K562 (cell line): Measurements from ENCODE around the gene ALG12. TPM values are rescaled to one million over a fixed set of nuclear protein-coding genes. Genes with fewer than 3 reads are reported as not detected.
A peak's percentile ranks its signal among the peaks of the same experiment; 100 is the strongest.

Source experiments
- ATAC-seq: fragments of 200-7000 bp; cut with Tn5 transposase; 3 replicates; pipeline ENCODE4 v1.9.1; 2020; ENCODE audit warnings: moderate library complexity
- BruUV-seq: library from RNA; stranded (reverse); fragments of 400-500 nt; replicated peaks from 2 replicates; lab custom pipeline; 2021; lab: Mats Ljungman, UMichigan
- CTCF ChIA-PET: fragments of 300-600 bp; formaldehyde crosslinking; extraction: SDS; loops from one replicate; lab custom pipeline; 2021; ENCODE audit warnings: low intra/inter-chr PET ratio; lab: Yijun Ruan, JAX
- POLR2A ChIA-PET: fragments of 300-600, 350-650 bp; sonication (Branson Sonifier 250); formaldehyde crosslinking; extraction: SDS; loops from one replicate; lab custom pipeline; 2021; ENCODE audit warnings: antibody characterized with exemption, inconsistent platforms; lab: Yijun Ruan, JAX
- DNase-seq, 4 experiments: peaks; one replicate each; pipeline versions ENCODE4 v3.0.0 to v3.0.0-alpha.2; 2011 to 2018; ENCODE audit warnings: low spot score in 3 of 4, mixed read lengths in 3 of 4; ENCODE audit errors: extremely low read depth in 1 of 4
- FAIRE-seq: peaks from 2 replicates; lab custom pipeline; 2011; peaks lifted over from hg19 to GRCh38; lab: Jason Lieb, UNC
- H2AFZ ChIP-seq: 2 replicates; pipeline ENCODE4 v1.6.0; 2011; ENCODE audit warnings: low read depth, low read length, control low read depth, inconsistent platforms
- H3K27ac ChIP-seq: fragments of 200-600 bp; 3 replicates; pipeline ENCODE4 v1.8.0; 2011; ENCODE audit warnings: low read depth, mild to moderate bottlenecking, control low read depth, inconsistent platforms, low read length, moderate library complexity, mixed read lengths; ENCODE audit errors: extremely low read depth
- H3K27me3 ChIP-seq, 2 experiments: fragments of 300-600 bp in 1 of 2; 2 replicates in 1 of 2; 3 replicates in 1 of 2; pipeline versions ENCODE4 v1.6.0 to v1.8.0; 2011; ENCODE audit warnings: inconsistent platforms in 2 of 2, low read length in 2 of 2, mild to moderate bottlenecking in 1 of 2, mixed read lengths in 1 of 2, moderate library complexity in 1 of 2; ENCODE audit not compliant: control insufficient read depth in 2 of 2, insufficient read depth in 2 of 2
- H3K36me3 ChIP-seq: fragments of 300-600 bp; 3 replicates; pipeline ENCODE4 v1.8.0; 2011; ENCODE audit warnings: mild to moderate bottlenecking, low read length, inconsistent platforms; ENCODE audit not compliant: control insufficient read depth, insufficient read depth
- H3K4me1 ChIP-seq, 2 experiments: fragments of 200-600 bp in 1 of 2; replicated peaks in 1 of 2; 2 replicates in 1 of 2; 3 replicates in 1 of 2; pipeline versions ENCODE4 v1.5.1 to v1.8.0; 2011; ENCODE audit warnings: inconsistent platforms in 2 of 2, low read length in 2 of 2, mild to moderate bottlenecking in 1 of 2, mixed read lengths in 1 of 2, moderate library complexity in 1 of 2; ENCODE audit not compliant: control insufficient read depth in 2 of 2, insufficient read depth in 2 of 2
- H3K4me2 ChIP-seq: 2 replicates; pipeline ENCODE4 v1.6.1; 2011; ENCODE audit warnings: low read length, control low read depth, inconsistent platforms, mixed read lengths; ENCODE audit not compliant: insufficient read depth
- H3K4me3 ChIP-seq: fragments of 200-600 bp; sonication (generic), shearing (Covaris generic); 2 replicates; pipeline ENCODE4 v1.5.1; 2016; ENCODE audit warnings: control low read depth, inconsistent platforms
- H3K79me2 ChIP-seq: fragments of 200-600 bp; 3 replicates; pipeline ENCODE4 v1.8.0; 2011; ENCODE audit warnings: low read length, inconsistent platforms; ENCODE audit not compliant: control insufficient read depth, insufficient read depth
- H3K9ac ChIP-seq, 2 experiments: 2 replicates each; pipeline versions ENCODE4 v1.6.0 to v1.6.1; 2011; ENCODE audit warnings: low read depth in 2 of 2, low read length in 2 of 2, control low read depth in 1 of 2, inconsistent platforms in 1 of 2, mild to moderate bottlenecking in 1 of 2, mixed read lengths in 1 of 2; ENCODE audit not compliant: insufficient read depth in 1 of 2
- H3K9me1 ChIP-seq: one replicate; pipeline ENCODE4 v1.6.0; 2011; ENCODE audit warnings: inconsistent platforms, mild to moderate bottlenecking, low read length, moderate library complexity; ENCODE audit not compliant: control insufficient read depth, insufficient read depth
- H3K9me3 ChIP-seq: replicated peaks from 2 replicates; pipeline ENCODE4 v1.5.1; 2011; ENCODE audit warnings: low read depth, low read length, inconsistent platforms; ENCODE audit not compliant: control insufficient read depth, insufficient read depth
- H4K20me1 ChIP-seq: replicated peaks from 2 replicates; pipeline ENCODE4 v1.6.1; 2011; ENCODE audit warnings: low read length, inconsistent platforms, mixed read lengths; ENCODE audit not compliant: control insufficient read depth, insufficient read depth
- ARHGAP35 ChIP-seq: fragments of 450-650 bp; IDR thresholded peaks from 2 replicates; pipeline ENCODE4 v1.6.1; 2018; ENCODE audit not compliant: partially characterized antibody
- BRD4 ChIP-seq: fragments of 200-600 bp; sonication (generic); IDR thresholded peaks from 2 replicates; pipeline ENCODE4 v1.6.1; 2017; ENCODE audit warnings: inconsistent platforms
- ERF ChIP-seq: fragments of 450-650 bp; formaldehyde crosslinking; IDR thresholded peaks from 2 replicates; pipeline ENCODE4 v1.4.0; 2020; ENCODE audit warnings: mild to moderate bottlenecking, mixed read lengths
- ETV5 ChIP-seq: sonication (generic); formaldehyde crosslinking; IDR thresholded peaks from 2 replicates; pipeline ENCODE4 v1.4.0; 2020; ENCODE audit warnings: low read depth, mild to moderate bottlenecking, missing genetic modification reagents
- GATAD2B ChIP-seq: fragments of 450-650 bp; IDR thresholded peaks from 2 replicates; pipeline ENCODE4 v1.6.1; 2017; ENCODE audit warnings: mild to moderate bottlenecking, borderline replicate concordance
- HNRNPH1 ChIP-seq: fragments of 200-400 bp; formaldehyde crosslinking; optimal IDR thresholded peaks from 2 replicates; pipeline ENCODE3; 2017; ENCODE audit warnings: low read depth, mild to moderate bottlenecking, low read length, moderate library complexity
- JUNB ChIP-seq: fragments of 450-650 bp; formaldehyde crosslinking; conservative IDR thresholded peaks from 2 replicates; pipeline ENCODE4 v1.4.0; 2020; ENCODE audit warnings: mild to moderate bottlenecking
- NFATC3 ChIP-seq: fragments of 450-650 bp; IDR thresholded peaks from 2 replicates; pipeline ENCODE4 v1.6.1; 2017; ENCODE audit warnings: mild to moderate bottlenecking
- NR2C2 ChIP-seq, 2 experiments: fragments of 200-800 bp in 1 of 2; sonication (Bioruptor generic) in 1 of 2; sonication (generic) in 1 of 2; formaldehyde crosslinking in 1 of 2; IDR thresholded peaks; 2 replicates each; pipeline versions ENCODE4 v1.6.1 to v1.8.0; 2016 to 2022; ENCODE audit warnings: mild to moderate bottlenecking in 1 of 2, missing compliant biosample characterization in 1 of 2, missing genetic modification characterization in 1 of 2, missing genetic modification reagents in 1 of 2
- WGBS: fragments of 100-300 bp; shearing (Covaris generic); methylation state at CpG from one replicate; pipeline ENCODE4 v1.1.6; 2016; ENCODE audit warnings: low coverage, mixed read lengths; ENCODE audit not compliant: insufficient coverage; ENCODE audit errors: missing lambda C conversion rate; 5-methylcytosine and 5-hydroxymethylcytosine counted together
- in situ Hi-C: fragments of 300-500 bp; cut with MboI; formaldehyde crosslinking; loops from 4 replicates; pipeline ENCODE4 v1.15.0; 2018; ENCODE audit warnings: inconsistent platforms, mixed read lengths
- intact Hi-C: fragments of 100-400 bp; cut with micrococcal nuclease; formaldehyde crosslinking; loops from 2 replicates; pipeline ENCODE4 v1.14.2; 2022
- polyA plus RNA-seq, 8 experiments: library from polyadenylated mRNA; depleted of rRNA in 4 of 8; stranded (reverse) in 5 of 8; unstranded in 3 of 8; fragments of >200 nt; fragmentation: Nextera tagmentation in 2 of 8; fragmentation: Illumina TruSeq in 1 of 8; extraction: Ambion mirVana in 2 of 8; extraction: Trizol in 1 of 8; gene quantifications; 2 replicates each; pipeline versions ENCODE4 v1.2.1 to v1.2.3, GENCODE V29; 2011 to 2014; ENCODE audit warnings: inconsistent platforms in 1 of 8, missing spikeins in 1 of 8
- total RNA-seq, 7 experiments: library from RNA; depleted of rRNA in 6 of 7; stranded (reverse); fragments of >200 nt in 6 of 7; fragmentation: Illumina TruSeq in 2 of 7; extraction: Trizol in 2 of 7; gene quantifications; 2 replicates each; pipeline versions ENCODE4 v1.2.1 to v1.2.3, GENCODE V29; 2011 to 2021; ENCODE audit warnings: low replicate concordance in 1 of 7
- TF ChIP-seq, protein P1 (sequence below): fragments of 250-450 bp; sonication (Bioruptor Pico); IDR thresholded peaks from 2 replicates; pipeline ENCODE4 v1.5.0; 2022; ENCODE audit warnings: mild to moderate bottlenecking
- TF ChIP-seq, protein P2 (sequence below): sonication (generic); formaldehyde crosslinking; IDR thresholded peaks from 2 replicates; pipeline ENCODE4 v1.8.1; 2022; ENCODE audit warnings: missing genetic modification reagents

ALG12 gene
- total and polyA plus RNA-seq, 9 of the 15 experiments (the other 6 are each of a cell fraction or from before 2014, with no cell fraction given): 0.20 to 8.5 (median 3.4) TPM

DNA sequence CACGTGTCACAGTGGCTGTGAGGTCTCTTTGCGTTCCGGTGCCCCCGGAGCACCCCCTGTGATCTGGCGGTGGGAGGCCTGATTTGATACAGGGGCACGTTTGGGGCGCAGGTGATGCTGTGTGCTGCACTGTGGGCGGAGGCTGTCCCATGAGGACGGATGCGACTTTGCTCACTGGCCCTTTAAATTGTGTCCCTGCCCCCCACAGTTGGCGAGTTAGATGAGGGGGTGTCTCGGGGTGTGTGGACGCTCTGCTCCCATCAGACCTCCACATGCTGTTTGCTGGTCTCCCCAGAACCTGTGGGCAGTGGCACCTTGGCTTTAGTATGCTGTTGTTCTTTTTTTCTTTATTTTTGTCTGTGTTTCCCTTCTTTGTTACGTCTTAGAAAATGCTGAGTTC lies 59.4 kb downstream of the ALG12 start:
- no peak overlapping the region for H3K4me3 ChIP-seq
- no peak for DNase-seq
- no peak overlapping the region for H3K27ac ChIP-seq
- 83% methylated on average over 10 of the region's 14 CpGs for WGBS
- peaks cover 4% of the 10 kb centered on the region for H3K9me1 ChIP-seq
- no TSS peak for BruUV-seq
- ATAC-seq: no peak
- no peak overlapping the region for H3K4me2 ChIP-seq
- H3K4me1 ChIP-seq: peaks cover 11 to 29% of the 10 kb centered on the region in 2 experiments; a peak in 4 of 5 replicates
- intact Hi-C loops: no loop called here
- in situ Hi-C loops: no loop called here
- TF ChIP-seq, protein P1, sequence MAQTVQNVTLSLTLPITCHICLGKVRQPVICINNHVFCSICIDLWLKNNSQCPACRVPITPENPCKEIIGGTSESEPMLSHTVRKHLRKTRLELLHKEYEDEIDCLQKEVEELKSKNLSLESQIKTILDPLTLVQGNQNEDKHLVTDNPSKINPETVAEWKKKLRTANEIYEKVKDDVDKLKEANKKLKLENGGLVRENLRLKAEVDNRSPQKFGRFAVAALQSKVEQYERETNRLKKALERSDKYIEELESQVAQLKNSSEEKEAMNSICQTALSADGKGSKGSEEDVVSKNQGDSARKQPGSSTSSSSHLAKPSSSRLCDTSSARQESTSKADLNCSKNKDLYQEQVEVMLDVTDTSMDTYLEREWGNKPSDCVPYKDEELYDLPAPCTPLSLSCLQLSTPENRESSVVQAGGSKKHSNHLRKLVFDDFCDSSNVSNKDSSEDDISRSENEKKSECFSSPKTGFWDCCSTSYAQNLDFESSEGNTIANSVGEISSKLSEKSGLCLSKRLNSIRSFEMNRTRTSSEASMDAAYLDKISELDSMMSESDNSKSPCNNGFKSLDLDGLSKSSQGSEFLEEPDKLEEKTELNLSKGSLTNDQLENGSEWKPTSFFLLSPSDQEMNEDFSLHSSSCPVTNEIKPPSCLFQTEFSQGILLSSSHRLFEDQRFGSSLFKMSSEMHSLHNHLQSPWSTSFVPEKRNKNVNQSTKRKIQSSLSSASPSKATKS (CRISPR knock-in tag): no peak
- TF ChIP-seq HNRNPH1: no peak
- no peak for TF ChIP-seq ETV5 (CRISPR knock-in tag)
- no peak for TF ChIP-seq ERF (CRISPR knock-in tag)
- TF ChIP-seq NFATC3: no peak
- TF ChIP-seq, protein P2, sequence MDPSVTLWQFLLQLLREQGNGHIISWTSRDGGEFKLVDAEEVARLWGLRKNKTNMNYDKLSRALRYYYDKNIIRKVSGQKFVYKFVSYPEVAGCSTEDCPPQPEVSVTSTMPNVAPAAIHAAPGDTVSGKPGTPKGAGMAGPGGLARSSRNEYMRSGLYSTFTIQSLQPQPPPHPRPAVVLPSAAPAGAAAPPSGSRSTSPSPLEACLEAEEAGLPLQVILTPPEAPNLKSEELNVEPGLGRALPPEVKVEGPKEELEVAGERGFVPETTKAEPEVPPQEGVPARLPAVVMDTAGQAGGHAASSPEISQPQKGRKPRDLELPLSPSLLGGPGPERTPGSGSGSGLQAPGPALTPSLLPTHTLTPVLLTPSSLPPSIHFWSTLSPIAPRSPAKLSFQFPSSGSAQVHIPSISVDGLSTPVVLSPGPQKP (CRISPR knock-in tag): no peak
- TF ChIP-seq ARHGAP35: no peak
- no peak for TF ChIP-seq NR2C2 (CRISPR knock-in tag; IDR thresholded peaks at IDR 0.05)
- no peak for TF ChIP-seq NR2C2 (tag; IDR thresholded peaks at IDR 0.05)
- no peak for TF ChIP-seq BRD4
- TF ChIP-seq JUNB (CRISPR knock-in tag): no peak
- TF ChIP-seq GATAD2B: no peak
- peak overlapping the region in 1 of 2 experiments; percentile 52; a peak in 1 of 4 replicates for H3K9ac ChIP-seq
- H3K9me3 ChIP-seq: no peaks in the 10 kb centered on the region
- ChIA-PET POLR2A (interaction anchor here (1.3 kb wide), 1 partner anchor 11 kb away, joined by 6 read pairs; no protein-coding TSS in a partner anchor), CTCF (no interaction called here)
- FAIRE-seq: no peak
- H3K79me2 ChIP-seq: peaks cover 84% of the 10 kb centered on the region
- peaks cover 17% of the 10 kb centered on the region; the same call in 2 of the 3 replicates for H3K36me3 ChIP-seq
- H2AFZ ChIP-seq: no peak overlapping the region
- H4K20me1 ChIP-seq: peaks cover 13% of the 10 kb centered on the region
- H3K27me3 ChIP-seq: no peaks in the 10 kb centered on the region
